HPDE6-E6E7 (cell line): Measurements from ENCODE around the gene SLC30A7.

Source experiments
- DNase-seq: peaks from one replicate; pipeline ENCODE4 v3.0.0; 2011; ENCODE audit warnings: missing footprints; ENCODE audit errors: extremely low spot score

SLC30A7 gene

DNA sequence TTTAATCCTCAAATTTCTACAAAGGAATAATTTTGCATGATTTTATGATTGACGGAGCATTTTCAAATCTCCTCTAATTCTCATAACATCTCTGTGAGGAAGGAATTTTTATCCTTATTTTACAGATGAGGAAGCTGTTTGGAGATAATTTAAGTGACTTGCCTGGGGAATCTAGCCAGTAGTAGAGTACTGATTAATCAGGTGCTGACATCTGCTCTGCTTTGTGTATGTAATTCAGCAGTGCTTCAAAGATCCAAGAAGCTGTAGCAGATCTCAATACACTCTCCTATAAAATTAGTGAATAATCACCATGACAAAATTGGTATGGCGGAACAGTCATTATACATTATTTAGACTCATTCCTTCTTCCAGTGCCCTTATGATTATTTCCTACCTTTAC is 83.7 kb downstream of the SLC30A7 start:
- no peak for DNase-seq

DNA sequence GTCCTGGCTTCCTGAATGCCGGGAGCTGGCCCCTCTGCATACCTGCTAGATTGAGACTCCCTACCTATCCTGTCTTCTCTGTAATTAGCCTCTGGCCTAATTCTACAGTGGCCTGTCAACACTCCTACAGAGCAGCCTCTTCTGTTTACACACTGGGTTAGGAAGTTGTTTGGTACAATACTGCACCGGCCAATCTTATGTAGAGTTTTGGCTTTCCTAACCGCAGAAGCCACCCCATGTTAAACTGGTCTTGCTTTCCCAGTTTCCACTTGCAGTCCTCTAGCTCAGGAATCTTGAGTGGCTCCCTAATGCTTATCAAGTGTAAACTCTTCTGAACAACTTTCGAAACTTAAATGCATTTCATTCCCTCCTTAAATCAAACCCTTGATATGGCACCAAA is 86.9 kb downstream of the SLC30A7 start:
- DNase-seq: no peak

DNA sequence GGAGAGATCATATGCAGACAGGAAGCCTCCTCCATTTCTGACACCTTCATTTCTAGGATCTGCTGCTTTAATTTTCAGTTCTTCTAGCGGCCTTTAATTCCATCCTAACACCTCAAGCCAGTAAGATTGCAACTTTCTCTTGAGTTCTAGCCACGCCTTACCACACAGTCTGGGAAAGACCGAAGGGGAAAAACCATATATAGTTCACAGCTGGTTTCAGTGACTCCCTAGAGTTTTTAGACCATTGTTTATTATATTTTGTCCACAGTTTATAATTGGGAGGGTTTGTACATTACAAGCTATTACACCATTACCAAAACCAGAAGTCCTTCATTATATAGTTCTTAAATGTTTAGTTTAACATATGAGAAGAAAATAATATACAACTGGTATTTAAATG is 92.2 kb downstream of the SLC30A7 start:
- no peak for DNase-seq

DNA sequence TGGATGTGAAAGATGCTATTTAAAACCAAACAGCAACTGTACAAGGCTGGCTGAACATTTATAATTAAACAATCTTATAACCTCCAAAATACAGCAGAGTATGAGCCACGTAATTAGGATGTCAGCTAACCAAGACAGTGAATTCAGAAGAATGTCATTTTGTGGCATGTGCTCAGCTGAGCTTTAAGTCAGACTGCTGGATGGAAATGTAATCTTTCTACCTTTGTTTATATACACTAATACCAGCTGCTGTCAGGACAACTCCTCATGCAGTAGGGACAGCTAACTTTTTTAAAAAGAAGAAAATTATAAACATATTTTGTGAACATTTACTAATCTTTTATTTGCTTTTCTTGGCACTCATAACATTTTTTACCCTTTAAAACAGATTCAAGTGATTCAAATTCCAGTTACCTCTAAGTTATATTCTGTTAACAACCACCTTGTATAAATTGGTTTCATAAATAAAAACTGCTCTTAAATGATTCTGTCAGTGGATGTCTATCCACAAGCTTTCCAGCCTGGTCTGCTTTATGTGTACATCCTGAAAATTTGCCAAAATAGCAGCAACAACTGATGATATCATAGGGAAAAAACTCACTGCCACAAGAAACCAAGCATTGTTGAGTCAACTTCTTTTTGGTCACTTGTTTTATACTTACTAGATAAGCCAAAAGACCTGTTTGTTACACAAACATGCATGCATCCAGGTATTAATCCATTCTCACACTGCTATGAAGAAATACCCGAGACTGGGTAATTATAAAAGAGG is 93.6 kb downstream of the SLC30A7 start:
- DNase-seq: no peak

DNA sequence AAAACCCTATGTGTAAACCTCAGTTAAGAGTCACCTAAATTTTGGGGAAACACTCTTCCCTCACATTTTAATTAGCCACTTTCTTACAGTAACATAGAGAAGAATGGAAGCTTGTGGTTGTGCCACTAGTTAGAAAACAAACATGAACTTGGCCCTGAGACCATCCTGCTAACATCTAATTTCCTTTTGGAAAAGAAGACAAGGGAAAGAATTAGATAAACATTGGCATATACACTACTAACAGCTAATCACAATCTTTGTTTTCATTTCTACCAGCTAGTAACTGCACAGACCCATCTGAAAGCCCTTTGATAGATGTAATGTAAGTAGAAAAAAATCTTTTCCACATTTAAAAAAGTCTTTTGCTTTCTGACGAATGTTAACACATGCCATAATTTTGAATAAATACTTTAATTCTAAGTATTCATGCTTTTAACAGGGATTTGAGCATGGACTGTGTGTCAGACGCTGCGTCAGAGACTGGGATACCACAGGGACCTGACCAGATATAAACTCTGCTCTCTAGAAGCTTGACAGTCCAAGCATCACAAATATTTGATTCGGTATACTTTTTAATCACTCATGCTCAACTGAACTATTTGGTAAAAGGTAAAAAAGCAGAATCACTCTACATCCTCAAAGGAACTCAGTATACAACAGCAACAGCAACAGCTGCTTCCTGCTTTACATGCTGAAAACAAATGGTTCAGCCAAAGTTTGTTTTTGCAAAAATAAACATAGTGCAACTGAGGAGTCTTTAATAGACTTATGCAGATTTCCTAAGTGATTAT is 99.5 kb downstream of the SLC30A7 start:
- DNase-seq: no peak

DNA sequence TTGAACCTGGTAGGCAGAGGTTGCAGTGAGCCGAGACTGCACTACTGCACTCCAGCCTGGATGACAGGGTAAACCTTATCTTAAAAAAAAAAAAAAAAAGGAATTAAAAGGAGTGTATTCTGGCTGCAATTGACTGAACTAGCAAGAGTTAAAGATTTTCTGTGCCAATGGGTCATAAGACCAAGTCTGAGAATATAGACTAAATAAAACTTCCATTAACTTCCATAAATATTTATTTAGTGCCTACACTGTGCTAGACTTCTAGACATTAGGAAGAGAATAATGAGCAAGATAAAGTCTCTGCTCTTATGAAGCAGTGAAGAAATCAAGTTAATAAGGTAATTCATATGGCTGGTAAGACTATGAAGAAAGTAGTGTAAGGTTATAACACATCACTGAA is 102.5 kb downstream of the SLC30A7 start:
- DNase-seq: no peak

DNA sequence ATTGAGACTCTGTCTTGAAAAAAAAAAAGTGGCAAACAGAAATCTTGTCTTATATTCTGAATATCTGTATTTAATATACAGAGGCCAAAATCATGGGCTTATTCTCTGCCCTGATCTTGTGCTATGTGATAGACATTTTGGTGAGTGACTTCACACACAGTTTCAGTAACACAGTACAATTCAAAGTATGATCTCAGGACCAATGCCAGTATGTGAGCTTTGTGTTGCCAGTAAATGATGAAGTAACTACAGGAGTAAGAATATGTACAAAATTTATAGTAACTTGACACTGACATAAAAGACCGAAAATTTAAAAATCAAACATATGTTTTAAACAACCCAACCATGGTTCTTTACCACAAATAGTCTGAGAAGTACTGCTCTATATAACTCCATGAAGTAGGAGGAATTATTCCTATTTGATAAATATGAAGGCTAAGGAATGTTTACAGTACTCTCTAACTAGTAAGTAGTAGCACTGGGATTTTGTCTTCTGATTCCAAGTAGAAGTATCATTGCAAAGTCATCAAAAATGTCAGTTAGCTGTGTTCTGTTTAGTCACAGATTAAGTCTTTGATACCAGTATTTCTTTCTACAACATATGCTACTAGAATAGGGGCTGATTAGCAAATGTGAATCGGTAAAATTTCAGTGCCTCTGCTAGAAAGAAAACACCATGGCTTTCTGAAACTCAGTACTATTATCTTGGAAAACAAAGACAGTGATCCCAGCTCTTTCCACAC is 104.4 kb downstream of the SLC30A7 start:
- DNase-seq: no peak

DNA sequence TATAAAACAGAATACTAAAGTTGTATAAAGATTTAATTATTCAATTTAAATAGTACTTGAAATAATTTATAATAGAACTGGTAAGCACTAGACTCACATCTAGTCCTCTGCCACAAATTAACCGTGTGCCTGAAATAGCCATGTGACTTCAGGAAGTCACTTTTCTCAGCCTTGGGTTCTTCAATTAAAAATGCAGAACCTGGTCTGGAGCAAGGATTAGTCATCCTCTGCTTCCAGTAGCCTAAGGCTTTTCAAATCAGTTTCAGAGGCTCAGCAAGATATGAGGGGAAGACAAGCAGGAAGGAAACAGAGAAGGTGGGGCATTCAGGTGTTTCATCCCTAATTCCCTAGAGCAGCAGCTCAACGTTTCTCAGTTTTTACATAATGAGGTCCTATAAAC is 106.7 kb downstream of the SLC30A7 start:
- DNase-seq: peak; percentile 53

DNA sequence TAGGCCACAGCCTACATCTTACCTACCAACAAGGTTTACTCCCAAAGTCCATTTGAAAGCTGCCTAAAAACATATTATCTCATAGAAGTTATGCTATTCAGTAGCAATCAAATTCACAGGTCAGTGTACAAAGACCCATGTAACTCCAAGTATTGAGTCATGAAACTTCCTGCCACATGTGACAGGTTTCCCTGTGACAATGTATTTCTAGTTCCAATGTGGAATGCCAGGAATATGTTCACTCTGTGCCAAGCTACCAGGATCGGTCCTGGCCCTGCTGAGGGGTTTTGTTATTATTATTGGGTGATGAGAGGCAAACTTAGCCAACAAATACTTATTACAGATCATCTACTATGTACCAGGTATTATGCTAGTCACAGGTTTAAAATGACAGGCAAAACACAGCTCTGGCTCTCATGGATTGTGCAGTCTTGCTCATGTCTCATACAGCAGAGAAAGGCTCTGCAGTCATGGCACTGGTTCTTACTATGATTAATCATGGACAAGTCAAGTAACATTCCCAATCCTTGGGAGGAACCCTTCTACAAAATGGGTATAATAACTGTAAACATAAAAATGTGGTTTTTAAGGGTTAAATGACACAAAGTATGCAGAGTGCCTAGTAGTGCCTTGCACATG is 107.2 kb downstream of the SLC30A7 start:
- no peak for DNase-seq

DNA sequence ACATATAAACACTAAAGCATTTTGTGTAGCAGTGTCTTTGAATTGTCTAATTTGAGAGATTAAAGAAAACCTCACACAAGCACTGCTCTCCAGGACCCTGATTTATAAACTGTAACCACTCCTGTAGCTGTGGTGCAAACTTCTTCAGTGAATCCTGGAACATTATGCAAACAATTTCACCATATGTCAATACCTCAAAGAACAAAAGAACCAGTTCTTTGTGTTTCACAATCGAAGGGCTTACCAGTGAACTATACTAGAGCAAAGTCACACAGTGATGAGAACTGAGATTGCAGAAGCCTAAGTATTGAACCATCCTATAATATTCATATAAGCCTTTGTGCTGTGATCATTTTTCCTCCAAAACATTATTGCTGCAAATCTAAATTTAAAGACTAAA is 108.2 kb downstream of the SLC30A7 start:
- DNase-seq: peak; percentile 32

DNA sequence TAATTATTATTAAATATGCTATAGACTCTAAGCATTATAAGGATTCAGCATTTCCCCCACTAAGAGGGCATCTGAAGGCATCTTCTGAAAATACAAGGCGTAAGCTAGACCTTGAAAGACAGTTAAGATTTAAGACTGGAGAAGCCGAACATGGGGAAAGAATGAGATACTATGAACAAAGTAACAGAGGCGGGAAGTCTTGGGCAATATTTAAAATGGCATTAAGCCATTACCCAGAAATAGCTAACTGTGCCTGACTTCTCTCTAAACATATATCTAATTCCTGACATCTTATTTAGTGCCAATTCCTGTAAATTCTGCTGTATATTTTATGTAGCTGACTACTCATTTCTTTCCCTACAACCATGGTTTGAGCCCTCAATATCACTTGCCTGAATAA is 108.8 kb downstream of the SLC30A7 start:
- no peak for DNase-seq

DNA sequence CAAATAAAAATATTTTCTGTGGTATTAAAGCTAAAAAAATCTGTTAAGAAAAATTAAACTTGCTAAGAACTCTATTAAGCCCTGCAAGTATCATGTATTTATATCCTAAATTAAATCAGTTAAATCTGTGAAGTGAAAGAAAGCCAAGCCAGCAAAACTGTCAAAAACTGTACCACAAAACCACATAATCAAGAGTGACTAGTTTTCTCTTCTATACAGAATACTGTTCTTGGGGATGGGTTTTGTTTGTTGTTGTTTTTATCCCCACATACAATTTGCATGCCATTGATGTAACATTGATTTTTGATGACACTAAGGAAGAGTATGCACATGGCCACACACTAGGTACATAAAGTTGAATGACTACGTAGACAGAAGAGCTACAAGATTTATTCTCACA is 109.3 kb downstream of the SLC30A7 start:
- DNase-seq: no peak

DNA sequence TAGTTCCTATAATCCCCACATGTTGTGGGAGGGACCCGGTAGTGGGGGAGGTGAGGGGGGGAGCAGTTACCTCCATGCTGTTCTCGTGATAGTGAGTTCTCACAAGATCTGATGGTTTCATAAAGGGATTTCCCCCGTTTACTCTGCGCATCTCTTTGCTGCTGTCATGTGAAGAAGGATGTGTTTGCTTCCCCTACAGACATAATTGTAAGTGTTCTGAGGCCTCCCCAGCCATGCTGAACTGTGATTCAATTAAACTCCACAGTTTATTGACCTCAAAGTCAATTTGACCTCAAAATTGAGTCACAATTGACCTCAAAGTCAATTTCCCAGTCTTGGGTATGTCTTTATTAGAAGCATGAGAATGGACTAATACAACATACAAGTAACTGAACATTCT is 110.0 kb downstream of the SLC30A7 start:
- DNase-seq: no peak

DNA sequence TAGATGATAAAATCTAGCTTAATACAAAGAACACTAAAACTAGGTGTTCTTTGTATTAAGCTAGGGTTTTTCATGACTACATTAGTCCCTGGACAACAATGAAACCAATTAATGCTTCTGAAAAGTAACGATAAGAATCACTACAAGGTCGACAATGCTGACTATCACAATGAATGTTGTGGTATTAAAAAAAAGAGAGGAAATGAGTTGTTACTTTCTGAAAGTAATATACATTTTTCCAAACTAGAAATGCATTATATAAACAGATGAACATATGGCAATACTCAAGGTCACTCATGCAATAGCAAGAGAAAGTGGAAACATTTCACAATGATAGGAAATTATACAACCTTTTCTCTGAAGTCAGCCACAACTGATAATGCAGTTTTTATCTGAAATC is 110.7 kb downstream of the SLC30A7 start:
- DNase-seq: no peak

DNA sequence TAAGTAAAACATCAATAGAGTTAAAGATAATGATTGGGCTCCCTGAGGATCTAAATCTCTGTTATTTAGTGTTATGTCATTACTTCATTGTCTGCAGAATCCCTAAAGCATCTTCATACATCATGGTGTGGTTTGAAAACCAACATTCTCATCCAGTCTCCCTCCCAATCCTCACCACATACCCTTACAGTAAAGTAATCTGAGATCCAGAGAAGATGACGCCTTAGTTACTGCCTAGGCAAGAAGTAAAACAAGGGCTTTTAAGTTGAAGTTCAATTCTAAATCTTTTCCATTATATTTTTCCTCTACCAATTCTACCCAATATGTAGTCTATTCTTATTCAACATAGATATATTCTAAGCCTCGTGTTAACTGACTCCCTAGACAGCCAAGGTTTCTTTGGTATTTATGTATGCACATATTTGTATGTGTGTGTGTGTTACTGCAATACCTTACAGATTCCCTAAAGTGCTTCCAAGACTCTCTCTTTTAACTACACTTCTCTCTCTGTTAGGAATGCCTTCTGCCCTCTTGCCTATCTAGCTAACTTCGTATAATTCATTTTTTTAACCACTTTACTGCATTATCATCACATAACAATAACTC is 112.4 kb downstream of the SLC30A7 start:
- DNase-seq: no peak

DNA sequence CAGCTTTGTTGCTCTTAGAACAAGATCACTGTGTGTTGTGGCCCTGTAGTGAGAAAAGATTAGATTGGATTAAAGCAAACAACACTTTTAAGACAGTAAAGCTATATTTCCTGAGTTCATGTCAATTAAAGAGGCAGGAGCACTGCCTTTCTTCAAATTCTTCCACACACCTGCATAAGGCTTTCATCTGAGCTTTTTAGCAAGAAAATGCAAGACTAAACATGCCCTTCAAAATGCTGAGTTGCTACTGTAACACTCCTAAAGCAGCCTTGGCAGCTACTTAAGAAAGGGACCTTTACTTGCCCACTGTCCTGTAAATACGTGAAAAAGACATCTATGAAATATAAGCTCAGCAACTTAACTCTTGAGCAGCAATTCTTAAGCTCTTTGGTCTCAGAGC is 117.9 kb downstream of the SLC30A7 start:
- DNase-seq: no peak

DNA sequence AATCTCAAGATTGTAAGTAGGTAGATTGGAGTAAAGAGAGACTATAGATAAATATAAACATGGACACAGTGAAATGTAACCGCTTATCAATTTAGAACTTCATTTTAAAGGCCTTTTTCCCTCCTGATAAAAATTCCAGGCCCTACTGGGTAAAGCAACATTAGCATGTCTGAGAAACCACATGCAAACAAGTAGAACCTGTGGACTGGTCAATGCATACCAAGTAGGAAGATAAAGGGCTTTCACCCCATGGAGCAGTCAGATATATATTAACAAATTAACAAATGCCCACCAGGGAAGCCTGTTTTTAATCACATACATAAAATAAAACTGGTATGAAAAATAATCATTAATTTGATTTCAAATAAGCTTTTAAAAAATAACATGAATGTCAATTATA is 121.6 kb downstream of the SLC30A7 start:
- DNase-seq: no peak

DNA sequence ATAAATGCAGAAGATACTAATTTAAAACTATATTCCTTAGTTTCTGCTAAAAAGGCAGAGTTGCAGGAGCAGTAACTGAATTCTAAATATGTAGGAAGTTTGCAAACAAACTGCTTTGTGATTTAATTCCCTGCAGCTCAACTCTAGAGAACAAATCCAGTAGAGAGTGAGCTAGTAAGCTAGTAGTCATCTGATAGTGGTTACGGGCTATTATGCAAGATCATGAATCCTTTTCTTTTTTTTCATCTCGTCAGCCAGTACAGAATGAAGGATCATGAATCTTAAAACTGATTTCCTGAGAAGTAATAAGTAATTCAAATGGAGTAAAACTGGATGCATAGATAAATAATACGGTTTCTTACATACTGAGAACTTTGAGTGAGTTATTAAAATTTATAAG is 126.4 kb downstream of the SLC30A7 start:
- DNase-seq: no peak

DNA sequence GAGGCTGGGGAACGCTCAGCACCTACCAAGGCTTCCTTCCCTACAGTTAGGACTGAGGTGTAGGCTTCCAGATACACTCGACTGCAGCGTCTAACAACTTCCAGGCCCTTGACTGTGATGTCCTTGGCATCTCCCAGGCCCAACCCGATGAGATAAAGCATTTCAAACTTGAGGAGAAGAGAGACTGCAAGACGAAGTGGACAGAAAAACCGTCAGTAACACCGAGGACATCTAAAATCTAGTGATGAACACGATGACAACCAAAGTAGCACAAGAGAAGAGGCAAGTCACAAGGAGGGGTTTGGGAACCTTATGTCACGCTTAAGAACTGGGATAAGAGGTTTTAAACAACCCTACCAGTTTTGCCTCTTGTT is 129.4 kb downstream of the SLC30A7 start:
- DNase-seq: no peak

DNA sequence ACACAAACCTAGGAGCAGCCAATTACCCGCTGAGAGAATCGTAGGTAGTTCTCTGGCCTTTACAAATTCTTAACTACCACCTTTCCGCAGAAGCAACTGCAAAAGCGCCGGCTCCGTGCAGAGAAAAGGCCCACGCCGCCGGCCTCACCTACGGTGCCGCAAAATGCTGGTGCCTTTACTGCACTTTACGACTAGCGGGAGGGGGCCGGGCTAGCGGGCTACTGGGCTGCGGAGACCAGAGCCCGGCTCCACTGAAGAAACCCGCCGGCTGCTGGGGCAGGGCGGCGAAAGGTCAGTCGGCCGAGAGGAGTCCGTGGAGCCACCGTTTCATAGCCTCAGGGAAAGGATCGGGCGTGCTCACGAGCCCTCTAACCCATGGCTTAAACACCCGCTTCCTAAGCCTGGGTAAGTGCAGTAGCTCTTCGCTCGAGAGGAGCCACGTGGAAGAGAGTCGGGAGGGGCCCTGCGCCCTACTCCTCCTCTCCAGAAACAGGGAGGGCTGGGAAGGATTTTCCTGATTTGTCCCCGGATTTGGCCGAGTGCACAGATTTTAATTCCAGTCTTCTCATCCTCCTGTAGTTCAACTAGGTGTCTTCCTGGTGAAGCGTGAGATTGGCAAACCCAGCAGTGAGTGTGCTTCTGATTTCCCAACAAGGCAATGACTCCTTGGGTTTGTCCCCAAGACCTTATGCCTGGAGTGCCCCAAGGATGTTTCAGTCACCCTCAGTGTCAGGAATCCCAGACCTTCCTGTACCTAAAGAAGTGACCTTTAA is 130.0 kb downstream of the SLC30A7 start, which contains the start of gene DPH5:
DPH5 (minus strand) TSS at position 128 of the 773 bp plus-strand sequence. CDS start 341 bp downstream, outside the sequence.
- DNase-seq: peak; percentile 68

DNA sequence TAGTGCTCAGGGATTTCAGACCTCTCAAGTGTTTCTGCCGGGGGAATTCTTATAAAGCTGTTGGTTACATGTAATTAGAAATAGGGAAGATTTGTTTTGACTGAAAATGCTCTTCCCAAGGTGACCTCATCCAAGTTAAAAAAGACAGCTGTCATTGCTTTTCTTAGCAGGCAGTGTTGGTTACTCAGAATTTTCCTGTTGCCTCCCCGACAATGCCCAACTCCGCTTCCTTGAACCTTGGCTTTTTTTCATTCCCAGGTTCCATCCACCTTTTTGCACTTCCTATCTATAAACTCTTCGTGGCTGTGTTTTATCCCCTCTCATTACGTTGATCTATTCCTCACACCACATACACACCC is 130.5 kb downstream of the SLC30A7 start:
- no peak for DNase-seq
